Keratinocyte (primary cell): ENCODE measurements around the gene AHCTF1. TPM values are rescaled to one million over a fixed set of nuclear protein-coding genes. Genes with fewer than 3 reads are reported as not detected.

Source experiments
- DNase-seq: peaks from one replicate; pipeline ENCODE4 v3.0.0-alpha.2; 2011; ENCODE audit warnings: low read depth, missing footprints, low spot score
- FAIRE-seq: peaks from 2 replicates; lab custom pipeline; 2011; peaks lifted over from hg19 to GRCh38; lab: Jason Lieb, UNC
- H2AFZ ChIP-seq: 2 replicates; pipeline ENCODE4 v1.6.0; 2012; ENCODE audit warnings: low read length, control low read depth, inconsistent platforms; ENCODE audit not compliant: control insufficient read depth
- H3K27ac ChIP-seq: 2 replicates; pipeline ENCODE4 v1.5.1; 2011; ENCODE audit warnings: low read length; ENCODE audit not compliant: control insufficient read depth, insufficient read depth
- H3K27me3 ChIP-seq: 3 replicates; pipeline ENCODE4 v1.6.0; 2011; ENCODE audit warnings: low read length; ENCODE audit not compliant: control insufficient read depth, insufficient read depth; ENCODE audit errors: extremely low read depth
- H3K36me3 ChIP-seq, 2 experiments: 2 replicates in 1 of 2; 3 replicates in 1 of 2; pipeline ENCODE4 v1.5.1; 2011; ENCODE audit warnings: low read length in 2 of 2, mild to moderate bottlenecking in 1 of 2; ENCODE audit not compliant: control insufficient read depth in 2 of 2, insufficient read depth in 2 of 2; ENCODE audit errors: extremely low read depth in 1 of 2
- H3K4me1 ChIP-seq: 3 replicates; pipeline ENCODE4 v1.5.1; 2011; ENCODE audit warnings: low read length; ENCODE audit not compliant: control insufficient read depth, insufficient read depth; ENCODE audit errors: extremely low read depth
- H3K4me2 ChIP-seq: 3 replicates; pipeline ENCODE4 v1.6.0; 2011; ENCODE audit warnings: low read depth, low read length; ENCODE audit not compliant: control insufficient read depth, insufficient read depth; ENCODE audit errors: extremely low read depth
- H3K4me3 ChIP-seq, 3 experiments: fragments of 200-600 bp in 1 of 3; sonication (generic) in 1 of 3; 2 replicates in 2 of 3; 3 replicates in 1 of 3; pipeline ENCODE4 v1.5.1; 2011 to 2016; ENCODE audit warnings: low read length in 3 of 3, mild to moderate bottlenecking in 3 of 3, control low read depth in 2 of 3, inconsistent platforms in 1 of 3, low read depth in 1 of 3, mixed read lengths in 1 of 3, mixed run types in 1 of 3, moderate library complexity in 1 of 3; ENCODE audit not compliant: control insufficient read depth in 2 of 3, insufficient read depth in 2 of 3; ENCODE audit errors: extremely low read depth in 1 of 3
- H3K79me2 ChIP-seq: 2 replicates; pipeline ENCODE4 v1.6.0; 2012; ENCODE audit warnings: low read length; ENCODE audit not compliant: control insufficient read depth, insufficient read depth
- H3K9ac ChIP-seq: 3 replicates; pipeline ENCODE4 v1.6.0; 2011; ENCODE audit warnings: low read length; ENCODE audit not compliant: control insufficient read depth, insufficient read depth; ENCODE audit errors: extremely low read depth
- H3K9me1 ChIP-seq: 3 replicates; pipeline ENCODE4 v1.6.0; 2011; ENCODE audit warnings: low read length; ENCODE audit not compliant: control insufficient read depth, insufficient read depth; ENCODE audit errors: extremely low read depth
- H3K9me3 ChIP-seq: 2 replicates; pipeline ENCODE4 v1.5.1; 2012; ENCODE audit warnings: low read depth, low read length; ENCODE audit not compliant: control insufficient read depth
- H4K20me1 ChIP-seq: 3 replicates; pipeline ENCODE4 v1.6.0; 2011; ENCODE audit warnings: low read length; ENCODE audit not compliant: control insufficient read depth, insufficient read depth; ENCODE audit errors: extremely low read depth
- CTCF ChIP-seq, 3 experiments: IDR thresholded peaks in 1 of 3; conservative IDR thresholded peaks in 1 of 3; optimal IDR thresholded peaks in 1 of 3; 2 replicates in 2 of 3; 3 replicates in 1 of 3; pipeline versions ENCODE3 to v1.5.1; 2011; ENCODE audit warnings: low read length in 3 of 3, mild to moderate bottlenecking in 3 of 3, moderate library complexity in 2 of 3, control low read depth in 1 of 3, inconsistent platforms in 1 of 3; ENCODE audit not compliant: insufficient read depth in 2 of 3; ENCODE audit errors: extremely low read depth in 1 of 3
- EZH2 ChIP-seq: IDR thresholded peaks from one replicate; pipeline ENCODE4 v1.6.1; 2012; ENCODE audit warnings: inconsistent platforms, mild to moderate bottlenecking, low read length, moderate library complexity
- dilution Hi-C: fragments of 300-500 bp; cut with MboI; formaldehyde crosslinking; loops from one replicate; pipeline ENCODE4 v1.7.0; 2020; ENCODE audit warnings: low sequenced_read_pairs; ENCODE audit not compliant: extremely low pct_ligation_motif_present
- polyA plus RNA-seq, 5 experiments: library from polyadenylated mRNA; depleted of rRNA in 3 of 5; stranded (reverse) in 3 of 5; stranded (forward) in 1 of 5; unstranded in 1 of 5; fragments of >200 nt; gene quantifications; 1 replicate in 1 of 5; 2 replicates in 3 of 5; 3 replicates in 1 of 5; pipeline versions ENCODE4 v1.2.1 to v1.2.3, GENCODE V29; 2011 to 2012; ENCODE audit warnings: missing spikeins in 2 of 5, low read depth in 1 of 5, low replicate concordance in 1 of 5

Gene AHCTF1
- polyA plus RNA-seq, 1 donor (not counting 4 experiments of a cell fraction or from before 2014, with no cell fraction given): 22.2 TPM

DNA sequence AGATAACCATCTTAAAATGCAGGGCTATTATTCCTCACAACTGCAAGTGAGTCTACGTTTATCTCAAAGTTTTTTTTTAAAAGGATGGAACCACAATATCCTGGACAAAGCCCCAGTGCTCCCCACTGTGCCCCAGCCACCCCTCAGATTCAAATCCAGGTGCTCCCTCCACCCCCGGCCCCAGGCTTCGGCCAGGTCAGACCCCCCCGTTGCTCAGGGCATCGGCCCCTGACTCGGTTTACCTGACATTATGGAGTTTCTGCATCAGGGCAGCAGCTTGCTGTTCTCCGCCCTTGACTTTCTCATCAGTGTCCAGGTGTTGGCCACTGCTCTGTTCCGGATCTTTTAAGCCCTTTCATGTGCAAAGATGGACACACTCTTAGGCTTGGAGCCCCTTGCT is 134.6 kb downstream of the AHCTF1 start:
- dilution Hi-C loops: no loop called here

GRCh38 chr1:246795906-246796694 is 135.6 kb downstream of the AHCTF1 start:
- Histone ChIP-seq H3K4me1 (peaks cover 26% of the 10 kb centered on the region), H4K20me1 (no peaks in the 10 kb centered on the region), H3K79me2 (no peaks in the 10 kb centered on the region), H3K4me3 (no peak overlapping the region), H3K27ac (no peak overlapping the region), H3K36me3 (no peaks in the 10 kb centered on the region), H3K4me2 (peak overlapping the region; percentile 54), H3K9me1 (no peaks in the 10 kb centered on the region), H3K27me3 (no peaks in the 10 kb centered on the region), H2AFZ (peak overlapping the region; percentile 66), H3K9me3 (no peaks in the 10 kb centered on the region), H3K9ac (peak overlapping the region; percentile 47)
- TF ChIP-seq CTCF (optimal IDR thresholded peaks at IDR 0.05 in 1 of 3, IDR thresholded peaks at IDR 0.05 in 1 of 3, conservative IDR thresholded peaks at IDR 0.05 in 1 of 3; ENCODE audit: extremely low read depth in 1 of 3, insufficient read depth in 2 of 3, low read length in 3 of 3) (no peak), EZH2 (no peak)
- no peak for FAIRE-seq
- dilution Hi-C loops: no loop called here
- no peak for DNase-seq

More for the DNA sequence above, 134.6 kb downstream of the AHCTF1 start:
- no peak overlapping the region for H2AFZ ChIP-seq
- no peaks in the 10 kb centered on the region for H3K9me3 ChIP-seq
- no peak overlapping the region for H3K9ac ChIP-seq
- H3K27me3 ChIP-seq: no peaks in the 10 kb centered on the region
- no peak for FAIRE-seq
- peaks cover 26% of the 10 kb centered on the region for H3K4me1 ChIP-seq
- H3K9me1 ChIP-seq: no peaks in the 10 kb centered on the region
- no peak overlapping the region for H3K4me3 ChIP-seq
- H3K4me2 ChIP-seq: no peak overlapping the region
- H4K20me1 ChIP-seq: no peaks in the 10 kb centered on the region
- no peaks in the 10 kb centered on the region for H3K36me3 ChIP-seq
- no peak for TF ChIP-seq CTCF (optimal IDR thresholded peaks at IDR 0.05 in 1 of 3, IDR thresholded peaks at IDR 0.05 in 1 of 3, conservative IDR thresholded peaks at IDR 0.05 in 1 of 3; ENCODE audit: extremely low read depth in 1 of 3, insufficient read depth in 2 of 3, low read length in 3 of 3)
- TF ChIP-seq EZH2: no peak
- H3K79me2 ChIP-seq: no peaks in the 10 kb centered on the region
- DNase-seq: no peak
- H3K27ac ChIP-seq: no peak overlapping the region
